HG03575 (cell line): Measurements from ENCODE around the gene IQCK.

Experiments used
- ATAC-seq: cut with Tn5 transposase; IDR thresholded peaks from one replicate; pipeline ENCODE4 v1.9.1; 2021; ENCODE audit not compliant: unreplicated experiment, insufficient number of reproducible peaks, low FRiP score; ENCODE audit errors: extremely low read depth

The IQCK gene

DNA sequence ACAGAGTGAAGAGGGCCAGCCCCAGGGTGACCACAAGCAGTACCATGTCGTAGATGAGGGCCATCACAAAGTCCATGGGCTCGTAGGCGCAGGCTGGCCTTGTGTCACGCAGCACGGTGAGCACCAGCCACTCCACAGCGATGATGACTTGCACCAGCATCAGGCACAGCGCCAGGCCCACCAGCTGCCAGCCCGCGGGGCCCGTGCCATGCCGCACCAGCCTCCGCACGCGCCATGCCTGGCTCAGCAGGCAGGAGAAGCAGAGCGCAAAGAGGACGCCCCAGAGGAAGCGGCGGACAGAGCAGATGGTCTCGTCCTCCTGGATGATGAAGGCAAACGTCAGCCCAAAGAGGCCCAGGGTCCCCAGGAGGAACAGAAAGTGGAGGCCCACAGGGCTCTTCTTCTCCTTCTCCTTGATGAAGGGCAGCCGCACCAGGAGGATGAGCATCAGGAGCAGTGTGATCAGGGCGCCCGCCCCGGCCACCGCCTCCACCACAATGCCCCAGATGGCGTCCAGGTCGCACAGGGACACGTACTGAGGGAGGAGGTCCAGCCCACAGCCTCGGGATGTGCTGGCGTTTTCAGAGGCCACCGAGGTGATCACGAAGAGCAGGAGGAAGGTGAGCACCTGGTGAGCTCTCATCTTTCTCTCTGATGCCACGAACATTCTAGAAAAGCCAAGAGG, 154.2 kb downstream of the IQCK start:
- no peak for ATAC-seq

DNA sequence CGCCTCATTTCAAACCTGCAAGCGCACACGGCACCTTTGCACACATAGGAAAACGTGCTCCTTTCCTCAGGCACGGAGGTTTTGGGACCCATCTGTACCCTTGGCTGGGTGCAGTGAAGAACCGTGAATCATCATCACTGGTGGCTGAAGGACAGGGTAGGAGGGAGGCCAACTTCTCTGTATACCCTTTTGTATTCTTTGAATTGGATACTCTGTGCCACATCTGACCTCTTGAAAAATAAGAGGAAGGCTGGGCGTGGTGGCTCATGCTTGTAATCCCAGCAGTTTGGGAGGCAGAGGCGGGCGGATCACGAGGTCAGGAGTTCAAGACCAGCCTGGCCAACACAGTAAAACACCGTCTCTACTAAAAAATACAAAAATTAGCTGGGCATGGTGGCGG, 154.9 kb downstream of the IQCK start:
- ATAC-seq = no peak

DNA sequence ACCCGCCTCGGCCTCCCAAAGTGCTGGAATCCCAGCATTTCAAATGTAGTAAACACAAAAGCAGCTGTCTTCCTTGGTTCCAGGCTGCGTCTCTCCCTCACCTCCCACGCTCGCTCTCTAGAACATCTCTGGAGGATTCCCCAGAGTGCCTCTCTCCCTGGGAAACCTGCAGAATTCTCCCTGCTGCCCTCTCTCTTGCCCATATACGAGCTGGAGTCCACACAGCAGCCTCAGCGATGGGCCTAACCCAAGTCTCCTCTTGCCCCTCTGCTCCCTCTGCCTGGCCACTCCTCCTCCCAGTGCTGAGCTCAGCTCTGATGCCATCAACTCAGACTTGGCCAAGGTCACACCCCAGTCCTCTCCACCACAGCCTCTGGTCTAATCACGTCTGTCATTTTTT, 156.0 kb downstream of the IQCK start:
- no peak for ATAC-seq

DNA sequence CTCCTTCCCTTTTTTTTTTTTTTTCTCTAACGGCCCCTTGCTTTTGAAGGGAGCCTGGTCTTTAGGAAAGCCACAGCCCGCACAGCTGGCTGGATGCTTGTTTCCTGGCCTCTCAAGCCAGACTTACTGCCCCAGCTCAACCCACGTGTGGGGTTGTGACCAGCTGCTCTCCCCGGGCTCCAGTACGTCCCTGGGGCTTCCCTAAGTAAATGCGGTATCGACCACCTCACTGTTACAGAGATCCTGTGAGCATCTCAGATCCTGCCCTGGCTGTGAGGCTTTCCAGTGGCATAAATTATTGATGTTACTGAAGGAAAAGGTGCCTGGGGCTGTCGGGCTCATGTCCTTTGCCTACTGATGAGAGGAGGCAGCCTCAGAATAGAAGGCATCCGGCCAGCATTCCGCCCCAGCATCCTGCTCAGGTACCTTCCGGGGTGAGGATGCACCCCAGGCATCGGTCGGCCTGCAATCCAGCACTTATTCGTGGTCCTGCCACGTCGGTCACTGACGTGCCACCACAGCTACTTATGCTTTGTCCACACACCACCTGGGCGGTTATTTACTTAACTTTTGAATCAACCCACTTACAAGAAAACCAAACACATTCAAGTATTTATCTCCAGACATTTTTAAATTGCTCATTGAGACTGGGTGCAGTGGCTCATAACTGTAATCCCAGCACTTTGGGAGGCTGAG, 156.9 kb downstream of the IQCK start:
- no peak for ATAC-seq

- no peak for ATAC-seq
These were observed 157.8 kb downstream of the IQCK start for GRCh38 chr16:19875900-19876299.

DNA sequence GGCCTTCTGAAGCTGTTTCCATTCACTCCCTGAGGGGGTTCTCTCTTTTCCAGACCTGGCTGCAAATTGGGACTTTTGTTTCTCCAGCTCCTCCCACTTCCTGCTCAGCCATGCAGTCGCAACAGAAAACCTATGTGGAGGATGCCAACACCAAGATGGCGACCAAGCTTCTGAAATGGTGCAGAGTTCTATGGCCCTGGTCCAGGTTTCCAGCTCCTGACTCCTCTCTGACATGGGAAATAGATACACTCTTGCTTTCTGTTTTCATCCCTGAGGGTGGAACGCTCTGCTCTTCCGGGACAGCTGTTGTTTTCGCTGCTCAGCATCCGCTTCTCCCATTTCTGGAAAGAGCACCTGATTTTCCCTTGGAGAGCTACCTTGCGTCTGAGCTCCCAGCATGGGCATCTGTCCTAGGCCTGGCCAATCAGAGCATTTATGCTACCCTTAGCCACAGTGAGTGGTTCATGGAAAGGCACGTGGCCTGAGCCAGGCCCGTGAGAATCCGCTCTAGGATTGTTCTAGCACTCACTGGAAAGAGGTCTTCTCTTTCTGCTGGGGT, 158.5 kb downstream of the IQCK start:
- no peak for ATAC-seq

DNA sequence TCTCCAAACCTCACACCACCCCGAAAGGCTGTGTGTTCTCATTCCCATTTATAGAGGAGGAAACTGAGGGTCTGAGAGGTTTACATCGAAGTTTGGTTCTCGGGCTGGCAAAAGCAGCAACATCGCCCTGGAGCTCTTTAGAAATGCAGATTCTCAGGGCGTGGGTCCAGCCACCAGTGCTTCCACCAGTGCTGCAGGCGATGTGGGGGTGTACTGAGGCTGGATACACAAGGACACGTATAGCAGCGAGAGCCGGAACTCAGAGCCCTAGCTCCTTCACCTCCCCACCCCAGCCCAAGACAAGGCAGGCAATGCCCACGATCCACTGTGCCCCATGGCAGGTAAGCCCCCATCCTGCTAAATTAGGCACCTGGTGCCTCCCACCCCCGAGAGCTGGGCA, 160.7 kb downstream of the IQCK start:
- no peak for ATAC-seq

DNA sequence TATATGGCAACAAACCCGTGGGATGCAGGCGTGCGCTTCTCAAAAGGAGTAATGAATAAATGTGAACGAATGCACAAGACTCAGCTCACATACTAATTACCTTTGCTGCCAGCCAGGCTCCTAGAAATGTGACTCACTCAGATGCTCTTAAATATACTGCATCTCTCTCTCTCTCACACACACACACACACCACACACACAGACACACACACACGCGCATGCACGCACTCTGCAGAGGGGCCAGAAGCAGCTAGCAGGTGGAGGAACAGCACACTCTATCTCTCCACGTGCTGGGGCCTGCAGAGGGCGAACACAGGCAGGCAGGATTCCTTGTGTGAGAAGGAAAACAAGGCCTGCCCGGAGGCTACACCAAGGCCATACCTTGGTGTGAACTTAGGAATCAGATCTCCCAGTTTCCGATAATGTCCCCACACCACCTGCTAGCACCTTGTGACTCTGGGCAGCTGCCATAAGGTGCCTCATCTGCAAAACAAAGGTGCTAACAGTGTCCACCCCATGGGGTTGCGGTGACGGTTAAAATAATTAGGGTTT, 161.2 kb downstream of the IQCK start:
- no peak for ATAC-seq

DNA sequence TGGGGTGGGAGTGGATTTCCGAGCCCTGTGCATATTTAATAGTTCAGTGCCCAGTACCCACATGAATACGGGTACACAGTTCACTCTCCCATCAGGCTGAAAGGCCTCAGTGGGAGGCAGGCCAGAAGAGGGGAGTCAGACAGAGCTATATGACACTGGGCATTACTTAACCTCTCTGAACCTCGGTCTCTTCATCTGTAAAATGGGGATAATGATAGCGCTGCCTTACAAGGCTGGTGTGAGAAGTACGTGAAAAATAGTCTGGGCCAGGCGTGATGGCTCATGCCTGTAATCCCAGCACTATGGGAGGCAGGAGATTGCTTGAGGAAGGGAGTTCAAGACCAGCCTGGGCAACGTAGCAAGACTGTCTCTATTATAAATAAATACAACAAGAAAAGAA, 163.0 kb downstream of the IQCK start:
- no peak for ATAC-seq

DNA sequence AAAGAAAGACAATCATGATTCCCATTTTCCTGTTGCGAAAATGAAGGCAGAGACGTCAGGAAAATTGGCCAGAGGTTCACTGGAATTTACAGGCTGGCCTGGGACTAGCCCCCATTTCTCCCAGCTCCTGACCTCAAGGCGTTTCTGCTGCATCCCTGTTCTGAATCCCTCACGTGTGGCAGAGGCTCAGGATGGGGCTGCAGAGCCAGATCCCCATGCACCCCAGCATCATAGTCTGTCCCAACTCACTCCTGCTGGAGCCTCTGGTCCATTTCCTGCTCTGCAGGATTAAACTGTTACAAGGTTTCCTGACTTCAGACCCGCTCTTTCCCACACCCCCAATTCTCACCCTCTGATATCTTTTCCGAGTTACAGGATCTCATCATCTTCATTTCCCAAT, 163.7 kb downstream of the IQCK start:
- no peak for ATAC-seq

- ATAC-seq = no peak
These were observed 164.1 kb downstream of the IQCK start for GRCh38 chr16:19882186-19882585.

DNA sequence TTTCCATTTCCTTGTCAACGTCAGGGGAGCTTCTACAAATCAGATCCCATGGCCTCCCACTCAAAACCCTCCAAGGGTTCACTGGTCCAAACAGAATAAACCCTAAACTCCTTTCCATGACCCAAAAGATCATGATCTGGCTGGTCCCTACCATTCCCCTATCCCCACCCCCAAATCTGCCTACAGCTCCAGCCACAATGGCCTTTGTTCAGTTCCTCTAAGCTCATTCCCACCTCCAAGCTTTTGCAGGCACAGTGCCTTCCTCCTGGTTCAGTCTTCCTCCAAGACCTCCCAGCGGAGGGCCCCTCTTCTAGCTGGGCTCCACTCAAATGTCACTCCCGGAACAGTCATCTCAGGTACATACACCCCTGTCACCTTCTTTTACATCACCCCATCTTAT, 164.6 kb downstream of the IQCK start:
- ATAC-seq = no peak

GRCh38 chr16:19883296-19883965, 165.4 kb downstream of the IQCK start:
- no peak for ATAC-seq

DNA sequence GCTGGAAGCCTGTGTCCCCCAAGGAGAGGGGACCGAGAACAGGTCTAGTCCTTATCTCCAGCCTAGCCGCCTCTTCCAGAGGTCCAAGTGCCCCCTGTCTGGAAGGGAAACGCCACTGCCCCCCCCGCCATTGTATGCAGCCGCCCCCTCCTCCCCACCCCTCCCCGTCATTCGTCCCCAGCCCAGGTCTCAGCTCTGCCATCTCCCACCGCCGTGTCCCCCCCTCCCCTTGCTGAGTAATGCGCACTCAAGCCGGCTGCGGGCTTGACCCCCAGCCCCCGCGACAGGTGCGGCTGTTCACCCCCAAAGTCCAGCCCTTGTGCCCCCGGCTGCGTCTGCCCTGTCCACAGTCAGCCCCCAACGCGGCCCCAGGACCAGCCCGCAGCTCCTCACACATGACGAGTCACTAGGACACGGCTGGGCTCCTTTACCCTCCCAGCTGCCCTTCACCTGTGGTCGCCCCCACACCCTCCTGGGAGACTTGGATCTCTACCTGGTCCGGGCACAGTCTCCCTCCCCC, 166.0 kb downstream of the IQCK start:
- ATAC-seq = no peak

GRCh38 chr16:19884611-19885450, 166.8 kb downstream of the IQCK start, which contains the start of gene GPRC5B:
TSS of gene GPRC5B (minus strand) at chr16:19884848. CDS start at chr16:19872845, 12,003 bp downstream.
- no peak for ATAC-seq

- ATAC-seq = no peak
These were observed 167.5 kb downstream of the IQCK start for GRCh38 chr16:19885451-19886072.

DNA sequence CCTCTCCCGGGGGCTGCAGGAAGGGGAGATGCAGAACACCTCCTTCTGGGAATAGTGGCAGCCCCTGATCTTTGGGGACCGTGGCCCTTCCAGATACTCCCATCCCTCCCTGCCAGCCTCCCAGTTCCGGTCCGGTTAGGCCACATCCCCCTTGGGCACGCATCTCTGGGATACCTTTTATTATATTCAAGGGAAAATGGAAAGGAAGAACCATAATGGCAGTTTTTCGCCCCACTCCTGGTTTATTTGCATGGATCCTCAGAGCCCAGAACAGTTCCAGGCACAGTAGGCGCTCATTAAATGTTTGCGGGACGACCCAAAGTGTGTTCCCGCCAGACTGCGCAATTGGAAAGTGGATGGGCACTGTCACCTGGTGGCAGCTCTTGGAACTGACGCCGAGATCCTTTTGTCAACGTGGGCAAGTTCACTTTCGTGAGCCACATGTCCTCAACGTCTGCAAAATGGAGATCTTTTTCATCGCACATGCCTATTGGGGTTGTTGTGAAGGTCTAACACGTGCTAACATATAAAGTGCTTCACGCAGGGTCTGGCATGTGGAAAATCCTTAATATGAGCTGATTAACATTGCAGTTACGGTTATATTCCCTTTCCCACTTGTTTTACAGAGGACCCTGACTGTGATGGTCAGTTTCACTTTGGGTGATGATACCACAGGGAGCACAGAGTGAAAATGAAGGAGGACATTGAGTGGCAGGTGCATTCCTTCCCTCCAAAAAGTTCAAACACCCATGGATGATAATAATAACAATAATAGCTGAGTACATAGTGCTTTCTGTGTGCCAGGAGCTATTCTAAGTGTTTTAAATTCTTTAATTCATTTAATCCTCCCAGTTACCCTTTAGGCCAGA, 168.2 kb downstream of the IQCK start:
- ATAC-seq = peak; percentile 34
